Measurements from ENCODE around the gene TMEM184A. TPM values are rescaled to one million over a fixed set of nuclear protein-coding genes. Genes with fewer than 3 reads are reported as not detected.
A peak's percentile ranks its signal among the peaks of the same experiment; 100 is the strongest.
"Not testable (repeated sequence)": the region's sequence is repeated elsewhere in the genome, so short reads cannot be mapped to it uniquely, and the experiment has no call there.

TMEM184A gene
- total RNA-seq, 1 experiment from 2014 or later, result 50.9 TPM

DNA sequence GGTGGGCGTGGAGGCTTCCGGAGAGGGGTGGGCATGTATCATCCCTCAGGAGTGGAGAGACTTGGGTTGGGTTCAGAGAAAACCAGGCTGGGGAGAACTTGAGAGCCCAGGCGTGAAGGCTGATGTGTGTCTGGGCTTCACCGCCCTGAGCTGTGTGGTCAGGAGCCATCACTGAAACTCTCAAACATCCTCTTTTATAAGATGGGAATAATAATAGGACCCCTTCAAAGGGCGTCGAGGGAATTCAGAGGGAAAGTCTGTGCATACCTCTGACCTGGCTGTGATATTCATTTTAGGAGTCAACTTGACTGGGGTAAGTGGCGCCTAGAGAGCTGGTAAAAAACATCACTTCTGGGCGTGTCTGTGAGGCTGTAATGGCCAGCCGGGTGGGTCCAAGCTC, 34.9 kb upstream of the TMEM184A start:
- DNase-seq (ENCODE audit: low spot score), result no peak

- DNase-seq (ENCODE audit: low spot score), result no peak
Observed at GRCh38 chr7:1590476-1590875, 34.5 kb upstream of the TMEM184A start.

DNA sequence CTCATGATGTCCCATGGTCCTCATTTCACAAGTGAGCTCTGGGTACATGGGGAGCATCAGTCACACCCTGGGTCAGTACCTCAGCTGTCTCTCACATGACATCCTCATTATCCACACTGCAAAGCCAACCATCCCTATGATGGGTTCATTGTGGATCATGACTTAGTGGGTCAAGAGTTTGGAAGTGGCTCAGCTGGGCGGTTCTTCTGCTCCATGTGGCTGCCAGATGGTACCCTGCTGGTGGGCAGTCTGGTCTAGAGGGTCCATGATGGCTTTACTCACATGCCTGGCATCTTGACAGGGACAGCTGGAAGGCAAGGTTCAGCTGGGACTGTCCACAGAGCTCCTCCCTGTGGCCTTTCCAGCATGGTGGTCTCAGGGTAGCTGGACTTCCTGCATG, 33.0 kb upstream of the TMEM184A start:
- no peak for DNase-seq (ENCODE audit: low spot score)

GRCh38 chr7:1587738-1588137, 31.7 kb upstream of the TMEM184A start:
- DNase-seq (ENCODE audit: low spot score), result no peak

DNA sequence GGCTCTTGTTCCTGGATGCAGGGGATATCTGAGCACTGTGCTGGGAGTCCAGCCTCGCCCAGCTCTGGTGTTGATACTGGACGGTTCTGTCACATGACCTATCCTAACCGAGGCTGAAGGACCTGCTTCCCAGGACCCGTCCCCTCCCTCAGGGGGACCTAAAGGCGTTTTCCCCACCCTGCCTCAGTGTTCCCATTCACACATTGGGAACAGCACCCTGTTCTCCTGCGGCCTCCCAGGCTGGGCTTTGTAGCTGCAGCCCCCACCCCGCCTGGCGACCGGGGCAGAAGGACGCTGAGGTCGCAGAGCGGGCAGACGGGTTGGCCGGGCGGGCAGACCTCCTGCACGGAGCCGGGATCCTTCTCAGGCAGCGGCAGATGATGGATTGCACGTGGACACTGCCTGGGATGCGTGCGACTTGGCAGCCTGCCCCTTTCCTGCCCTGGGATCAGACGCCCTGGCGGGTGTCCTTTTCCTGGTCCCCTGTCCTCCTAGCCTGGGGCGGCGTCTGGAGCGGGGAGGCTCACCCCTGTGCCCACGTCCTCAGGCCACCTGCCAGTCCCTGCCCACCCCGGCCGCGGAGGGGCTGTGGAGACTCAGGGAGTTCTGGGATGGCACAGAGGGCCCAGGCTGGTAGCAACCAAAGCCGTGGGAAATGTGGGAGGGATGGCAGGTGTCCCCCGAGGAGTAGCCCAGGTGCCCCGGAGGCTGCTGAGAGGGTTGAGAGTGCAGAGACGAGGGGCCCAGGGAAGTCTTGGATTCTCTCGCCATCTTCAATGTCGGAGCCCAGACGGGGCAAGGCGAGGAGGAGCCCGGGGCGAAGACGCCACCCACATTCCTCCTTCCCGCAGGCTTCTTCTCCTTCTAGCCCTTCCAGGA, 31.1 kb upstream of the TMEM184A start:
- no peak for DNase-seq (ENCODE audit: low spot score)

GRCh38 chr7:1586126-1586826, 30.3 kb upstream of the TMEM184A start:
- DNase-seq (ENCODE audit: low spot score), result no peak

DNA sequence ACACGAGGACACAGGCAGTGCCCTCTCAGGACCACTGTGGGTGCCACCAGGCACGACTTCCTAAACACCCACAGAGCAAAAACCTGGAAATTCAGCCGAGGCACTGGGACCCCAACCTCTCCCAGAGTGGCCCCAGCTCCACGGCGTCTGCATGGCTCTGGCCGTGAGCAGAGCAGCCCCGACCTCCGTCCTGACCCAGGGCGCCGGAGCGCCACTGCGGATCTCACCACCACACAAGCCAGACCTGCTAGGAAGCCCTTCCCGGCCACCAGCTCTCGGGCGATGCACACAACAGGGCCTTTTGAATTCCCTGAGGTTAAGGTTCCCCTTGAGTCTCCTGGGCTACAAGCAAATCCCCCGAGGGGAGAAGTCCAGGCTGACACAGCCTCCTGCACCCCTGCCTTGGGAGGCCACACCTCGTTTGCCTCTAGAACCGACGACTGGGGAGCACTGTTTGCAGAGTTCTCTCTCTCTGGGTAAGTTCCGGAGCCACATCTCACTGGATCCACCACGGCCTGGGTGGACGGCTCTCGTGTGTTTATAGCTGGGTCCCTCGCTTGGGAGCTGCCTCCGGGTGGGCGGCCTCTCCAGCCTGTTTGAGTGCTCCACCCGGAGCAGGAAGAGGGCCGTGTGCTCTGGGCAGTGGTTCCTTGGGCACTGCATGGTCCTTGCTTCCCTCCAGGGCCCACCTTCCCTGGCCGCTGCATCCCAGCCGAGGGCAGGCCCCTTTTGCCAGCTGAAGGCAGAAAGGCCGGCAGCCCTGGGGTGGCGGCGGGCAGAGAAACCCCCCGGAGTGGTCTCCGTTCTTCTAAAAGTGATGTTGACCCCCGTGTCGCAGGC, 29.4 kb upstream of the TMEM184A start:
- no peak for DNase-seq (ENCODE audit: low spot score)

DNA sequence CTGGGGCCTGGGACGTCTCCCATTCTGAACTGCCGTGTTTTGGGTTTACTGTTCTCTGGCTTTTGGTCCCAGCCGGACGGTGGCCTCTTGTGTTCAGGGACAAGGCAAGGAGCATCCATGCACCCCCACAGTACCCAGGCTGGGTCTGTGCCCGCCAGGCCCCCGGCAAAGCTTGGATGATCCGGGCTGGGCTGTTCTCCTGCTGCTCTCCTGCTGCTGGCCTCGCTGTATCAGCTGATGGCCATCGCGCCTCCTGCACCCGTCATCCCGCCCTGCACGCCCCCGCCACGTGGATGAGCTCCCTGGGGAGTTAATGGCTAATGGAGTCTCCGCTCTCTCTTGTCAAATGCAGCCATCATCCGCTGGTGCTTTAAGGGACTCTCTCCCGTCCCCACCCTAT, 28.7 kb upstream of the TMEM184A start:
- DNase-seq (ENCODE audit: low spot score), result no peak

- not testable (repeated sequence) for DNase-seq (ENCODE audit: low spot score)
Observed at GRCh38 chr7:1583241-1583930, 27.4 kb upstream of the TMEM184A start.

DNA sequence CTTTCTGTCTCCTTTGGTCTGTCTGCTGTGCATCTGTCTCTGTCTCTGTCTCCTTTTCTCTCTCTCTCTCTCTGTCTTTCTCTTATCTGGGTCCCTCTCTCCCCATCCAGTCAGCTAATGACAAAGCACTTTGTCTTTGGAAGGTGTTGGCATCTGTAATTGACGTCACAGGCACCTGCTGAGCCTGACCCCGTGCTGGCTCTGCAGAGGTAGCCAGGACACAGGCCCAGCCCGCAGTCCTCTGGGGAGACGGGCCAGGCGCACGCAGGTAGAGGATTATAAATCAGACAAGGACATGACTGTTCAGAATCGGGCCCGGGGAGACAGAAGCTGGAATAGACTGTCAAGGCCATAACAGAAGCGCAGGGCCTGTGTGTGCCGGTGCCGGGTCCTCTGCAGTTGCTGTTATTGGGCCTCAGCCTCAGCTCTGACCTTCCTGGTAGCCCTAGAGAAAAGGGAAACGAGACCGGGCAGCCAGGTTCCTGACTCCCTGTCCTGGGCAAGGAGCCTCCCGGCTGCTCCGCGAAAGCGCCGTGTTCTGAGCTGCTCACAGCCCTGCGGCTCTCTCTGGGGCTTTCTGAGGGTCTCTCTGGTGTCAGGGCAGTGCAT, 24.5 kb upstream of the TMEM184A start:
- DNase-seq (ENCODE audit: low spot score), result no peak

DNA sequence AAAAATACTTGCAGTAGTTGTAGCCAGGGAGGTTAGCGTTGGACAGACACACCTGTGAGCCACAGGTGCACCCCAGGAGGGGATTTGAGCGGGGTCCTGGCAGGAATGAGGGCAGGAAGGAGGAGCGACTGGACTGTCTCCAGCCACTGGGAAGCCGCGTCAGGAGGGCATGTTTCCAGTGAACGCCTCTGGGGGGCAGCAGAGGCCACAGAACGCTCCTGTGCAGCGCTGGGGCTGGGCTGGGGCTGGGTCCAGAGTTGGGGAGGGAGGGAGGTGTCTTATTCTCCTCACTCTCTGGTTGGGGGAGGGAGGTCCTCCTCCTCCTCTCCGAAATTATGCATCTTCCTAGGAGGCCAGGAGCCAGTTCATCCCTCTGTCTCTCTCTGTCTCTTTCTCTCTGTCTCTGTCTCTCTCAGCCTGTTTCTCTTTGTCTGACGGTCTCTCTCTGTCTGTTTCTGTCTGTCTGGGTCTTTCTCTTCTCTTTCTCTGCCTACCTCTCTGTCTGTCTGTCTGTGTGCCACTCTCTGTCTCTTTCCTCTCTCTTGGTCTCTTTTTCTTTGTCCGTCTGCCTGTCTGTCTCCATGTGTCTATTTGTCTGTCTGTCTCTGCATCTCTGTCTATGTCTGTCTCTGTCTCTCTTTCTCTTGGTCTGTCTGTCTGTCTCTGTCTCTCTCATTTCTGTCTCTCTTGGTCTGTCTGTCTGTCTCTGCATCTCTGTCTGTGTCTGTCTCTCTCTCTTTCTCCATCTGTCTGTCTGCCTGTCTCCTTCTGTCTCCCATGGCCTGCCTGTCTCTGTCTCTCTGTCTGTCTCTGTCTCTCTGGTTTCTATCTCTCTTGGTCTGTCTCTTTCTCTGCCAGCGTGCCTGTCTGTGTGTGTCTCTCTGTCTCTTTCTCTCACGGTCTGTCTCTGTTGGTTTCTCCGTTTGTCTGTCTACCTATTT, 23.7 kb upstream of the TMEM184A start:
- peak; percentile 83 for DNase-seq (ENCODE audit: low spot score)

- no peak for DNase-seq (ENCODE audit: low spot score)
Observed at GRCh38 chr7:1578513-1578912, 22.5 kb upstream of the TMEM184A start.

GRCh38 chr7:1576521-1577253, 20.7 kb upstream of the TMEM184A start:
- no peak for DNase-seq (ENCODE audit: low spot score)

DNA sequence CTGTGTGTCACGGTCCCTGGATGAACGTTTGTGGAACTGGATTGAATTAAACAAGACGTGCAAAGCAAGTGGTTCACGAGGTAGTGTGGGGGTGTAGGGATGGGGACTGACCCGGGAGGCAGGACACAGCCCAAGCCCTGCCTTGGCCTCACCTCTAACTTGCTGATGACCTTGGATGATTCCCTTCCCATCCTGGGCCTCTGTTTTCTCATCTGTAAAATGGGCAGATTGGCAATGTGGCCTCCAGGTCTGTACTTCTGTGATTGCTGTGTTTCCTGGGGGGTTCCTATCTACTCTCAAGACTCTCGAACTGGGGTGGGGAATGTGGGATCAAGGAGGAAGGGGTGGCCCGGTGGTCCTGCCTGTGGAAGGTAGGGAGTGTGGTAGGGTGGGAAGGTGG, 19.8 kb upstream of the TMEM184A start:
- DNase-seq (ENCODE audit: low spot score), result no peak

DNA sequence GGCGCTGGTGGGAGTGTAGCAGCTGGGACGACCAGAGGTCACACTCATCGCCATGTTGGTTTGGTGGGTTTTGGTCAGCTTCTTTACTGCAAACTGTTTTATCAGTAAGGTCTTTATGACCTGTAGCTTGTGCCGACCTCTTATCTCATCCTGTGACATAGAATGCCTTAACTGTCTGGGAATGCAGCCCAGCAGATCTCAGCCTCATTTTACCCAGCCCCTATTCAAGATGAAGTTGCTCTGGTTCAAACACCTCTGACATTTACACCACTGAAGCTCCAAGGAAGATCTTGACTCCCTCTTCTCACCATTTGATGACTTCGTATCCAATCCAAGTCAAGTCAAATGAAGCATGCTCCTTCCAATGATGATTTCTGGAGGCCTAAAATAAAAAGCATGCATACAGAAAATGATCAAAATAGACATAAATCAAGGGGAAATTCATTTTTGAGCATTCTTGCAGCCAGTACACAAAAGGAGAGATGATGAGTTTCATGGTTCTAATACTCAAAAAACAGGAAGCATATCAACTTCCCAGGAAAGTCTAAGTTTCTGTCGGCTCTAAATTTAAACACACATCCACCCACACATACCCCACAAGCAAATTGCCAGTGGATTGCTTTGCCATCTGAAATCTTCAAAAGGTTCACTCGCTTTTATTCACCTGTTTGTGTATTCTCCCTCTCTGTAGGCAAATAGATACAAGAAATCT, 16.3 kb upstream of the TMEM184A start:
- no peak for DNase-seq (ENCODE audit: low spot score)

DNA sequence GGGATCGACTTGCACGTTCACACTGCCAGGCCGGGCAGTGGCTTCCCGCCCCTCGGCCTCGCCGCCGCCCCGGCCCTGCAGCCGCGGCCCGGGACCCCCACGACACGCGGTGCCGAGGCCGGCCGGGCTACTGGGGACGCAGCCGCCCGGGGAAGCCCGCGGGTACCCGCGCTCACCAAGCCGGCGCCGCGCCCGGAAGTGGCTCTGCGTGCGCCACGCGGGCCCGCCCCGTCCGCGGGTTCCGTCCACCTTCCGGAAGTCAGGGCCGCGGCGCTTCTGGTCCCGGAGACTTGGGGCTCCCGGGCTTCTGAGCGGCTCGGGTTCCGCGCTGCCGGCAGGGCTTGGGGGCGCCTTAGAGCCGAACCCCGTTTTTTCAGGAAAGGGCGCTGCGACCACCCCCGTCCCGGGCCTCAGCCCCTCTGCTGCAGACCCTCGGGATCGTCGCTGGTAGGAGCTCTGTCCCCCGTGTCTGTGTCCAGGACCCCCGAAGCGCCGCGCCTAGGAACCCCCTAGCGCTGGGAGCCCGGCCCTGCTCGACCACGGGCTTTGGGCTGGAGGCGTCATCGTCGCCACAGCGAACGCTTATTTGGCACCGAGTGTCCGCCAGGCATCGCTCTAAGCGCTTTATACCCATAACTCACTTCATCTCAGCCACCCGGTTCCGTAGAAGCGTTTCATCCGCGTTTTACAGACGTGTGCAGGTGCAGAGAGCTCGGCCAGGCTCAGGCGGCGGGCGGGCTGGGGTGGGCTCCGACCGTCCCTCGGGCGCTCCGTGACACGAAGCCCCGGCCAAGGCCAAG, 14.0 kb upstream of the TMEM184A start, which contains the start of gene PSMG3:
TSS of gene PSMG3 (minus strand) at position 200 of the 800 bp plus-strand sequence. CDS start 693 bp downstream, outside the sequence.
- peak; percentile 95 for DNase-seq (ENCODE audit: low spot score)

- DNase-seq (ENCODE audit: low spot score), result no peak
Observed at GRCh38 chr7:1569440-1569832, 13.4 kb upstream of the TMEM184A start.

Measured in HT-29 (cell line).